HepG2 (cell line): ENCODE results near the gene EGFR. TPM values are rescaled to one million over a fixed set of nuclear protein-coding genes. Genes with fewer than 3 reads are reported as not detected.

Experiments used
- ATAC-seq: fragments of 200-7000 bp; cut with Tn5 transposase; 3 replicates; pipeline ENCODE4 v1.9.1; 2020; ENCODE audit warnings: mild to moderate bottlenecking, moderate library complexity
- BruUV-seq: library from RNA; stranded (reverse); fragments of 400-500 nt; replicated peaks from 2 replicates; lab custom pipeline; 2021; lab: Mats Ljungman, UMichigan
- CTCF ChIA-PET: fragments of 300-600 bp; formaldehyde crosslinking; extraction: SDS; loops from one replicate; lab custom pipeline; 2021; ENCODE audit warnings: low total read pairs, inconsistent platforms, low intra/inter-chr PET ratio; lab: Yijun Ruan, JAX
- POLR2A ChIA-PET: fragments of 350-600 bp; sonication (Branson Sonifier 250); formaldehyde crosslinking; loops from one replicate; lab custom pipeline; 2020; ENCODE audit warnings: antibody characterized with exemption, inconsistent platforms; lab: Yijun Ruan, JAX
- DNase-seq: peaks from one replicate; pipeline ENCODE4 v3.0.0-alpha.2; 2015; ENCODE audit warnings: low spot score
- FAIRE-seq: peaks from 3 replicates; lab custom pipeline; 2011; peaks lifted over from hg19 to GRCh38; lab: Jason Lieb, UNC
- H2AFZ ChIP-seq: one replicate; pipeline ENCODE4 v1.6.1; 2011; ENCODE audit warnings: low read length, inconsistent platforms
- H3K27ac ChIP-seq: fragments of 300-600 bp; 3 replicates; pipeline ENCODE4 v1.8.0; 2011; ENCODE audit warnings: mixed run types, mild to moderate bottlenecking, mixed read lengths, low read length, inconsistent platforms; ENCODE audit not compliant: insufficient read depth; ENCODE audit errors: extremely low read length
- H3K27me3 ChIP-seq, 2 experiments: fragments of 200-600 bp in 1 of 2; 2 replicates in 1 of 2; 3 replicates in 1 of 2; pipeline versions ENCODE4 v1.6.0 to v1.8.0; 2011; ENCODE audit warnings: low read length in 2 of 2, mild to moderate bottlenecking in 2 of 2, moderate library complexity in 2 of 2, inconsistent platforms in 1 of 2; ENCODE audit not compliant: insufficient read depth in 2 of 2, control insufficient read depth in 1 of 2
- H3K36me3 ChIP-seq, 2 experiments: fragments of 200-600 bp in 1 of 2; replicated peaks in 1 of 2; 2 replicates in 1 of 2; 3 replicates in 1 of 2; pipeline versions ENCODE4 v1.5.1 to v1.8.0; 2011; ENCODE audit warnings: low read length in 2 of 2, inconsistent platforms in 1 of 2; ENCODE audit not compliant: insufficient read depth in 2 of 2, control insufficient read depth in 1 of 2
- H3K4me1 ChIP-seq: 2 replicates; pipeline ENCODE4 v1.5.1; 2012; ENCODE audit warnings: low read length, inconsistent platforms; ENCODE audit not compliant: insufficient read depth
- H3K4me2 ChIP-seq: 2 replicates; pipeline ENCODE4 v1.6.0; 2011; ENCODE audit warnings: low read depth, low read length, inconsistent platforms
- H3K4me3 ChIP-seq, 3 experiments: fragments of 200-600 bp in 1 of 3; sonication (generic), shearing (Covaris generic) in 1 of 3; replicated peaks in 1 of 3; 2 replicates each; pipeline ENCODE4 v1.5.1; 2011 to 2016; ENCODE audit warnings: low read length in 3 of 3, inconsistent platforms in 2 of 3, low read depth in 2 of 3, mild to moderate bottlenecking in 2 of 3, control low read depth in 1 of 3, mixed read lengths in 1 of 3; ENCODE audit not compliant: insufficient read depth in 1 of 3
- H3K79me2 ChIP-seq: one replicate; pipeline ENCODE4 v1.6.1; 2011; ENCODE audit warnings: low read length, inconsistent platforms; ENCODE audit not compliant: insufficient read depth
- H3K9ac ChIP-seq: 2 replicates; pipeline ENCODE4 v1.6.0; 2011; ENCODE audit warnings: mild to moderate bottlenecking, low read depth, low read length, inconsistent platforms; ENCODE audit not compliant: insufficient read depth
- H3K9me3 ChIP-seq: 2 replicates; pipeline ENCODE4 v1.5.1; 2012; ENCODE audit warnings: mild to moderate bottlenecking, low read length
- H4K20me1 ChIP-seq: 2 replicates; pipeline ENCODE4 v1.6.0; 2011; ENCODE audit warnings: inconsistent platforms, mild to moderate bottlenecking, low read length, moderate library complexity; ENCODE audit not compliant: insufficient read depth
- BCL3 ChIP-seq: sonication (generic); formaldehyde crosslinking; IDR thresholded peaks from 2 replicates; pipeline ENCODE4 v1.5.1; 2020; ENCODE audit warnings: mild to moderate bottlenecking, missing genetic modification reagents, moderate library complexity
- DNMT1 ChIP-seq: sonication (generic); formaldehyde crosslinking; IDR thresholded peaks from 2 replicates; pipeline ENCODE4 v1.5.1; 2020; ENCODE audit warnings: mild to moderate bottlenecking, missing genetic modification reagents
- GABPB1 ChIP-seq: IDR thresholded peaks from 2 replicates; pipeline ENCODE4 v1.6.1; 2016; ENCODE audit warnings: mild to moderate bottlenecking, missing genetic modification reagents, moderate library complexity, missing compliant biosample characterization
- GATAD2A ChIP-seq: IDR thresholded peaks from 2 replicates; pipeline ENCODE4 v1.6.1; 2016
- HOXA3 ChIP-seq: sonication (generic); formaldehyde crosslinking; IDR thresholded peaks from 2 replicates; pipeline ENCODE4 v1.5.0; 2020; ENCODE audit warnings: missing genetic modification reagents
- KMT2B ChIP-seq: IDR thresholded peaks from 2 replicates; pipeline ENCODE4 v1.6.1; 2016; ENCODE audit warnings: missing genetic modification reagents, missing compliant biosample characterization
- MAFK ChIP-seq, 2 experiments: IDR thresholded peaks in 1 of 2; conservative IDR thresholded peaks in 1 of 2; 2 replicates each; pipeline ENCODE4 v1.6.1; 2011; ENCODE audit warnings: improper control_type of control experiment in 2 of 2, low read length in 2 of 2
- NBN ChIP-seq: fragments of 450-650 bp; conservative IDR thresholded peaks from 2 replicates; pipeline ENCODE4 v1.6.1; 2017
- RNF2 ChIP-seq: fragments of 450-650 bp; conservative IDR thresholded peaks from 2 replicates; pipeline ENCODE4 v1.6.1; 2016; ENCODE audit warnings: low read depth
- SCMH1 ChIP-seq: sonication (generic); formaldehyde crosslinking; IDR thresholded peaks from 2 replicates; pipeline ENCODE4 v1.9.0; 2021; ENCODE audit warnings: missing genetic modification reagents, mild to moderate bottlenecking, borderline replicate concordance
- SNAPC2 ChIP-seq: sonication (generic); formaldehyde crosslinking; IDR thresholded peaks from 2 replicates; pipeline ENCODE4 v1.8.1; 2022; ENCODE audit warnings: mild to moderate bottlenecking, missing genetic modification reagents
- STAT5B ChIP-seq: sonication (generic); formaldehyde crosslinking; IDR thresholded peaks from 2 replicates; pipeline ENCODE4 v1.4.0; 2020; ENCODE audit warnings: missing genetic modification reagents
- TBL1XR1 ChIP-seq: fragments of 150-350 bp; IDR thresholded peaks from 2 replicates; pipeline ENCODE4 v1.6.1; 2014; ENCODE audit warnings: borderline replicate concordance, low read length; ENCODE audit not compliant: partially characterized antibody
- ZNF12 ChIP-seq: sonication (generic); formaldehyde crosslinking; IDR thresholded peaks from 2 replicates; pipeline ENCODE4 v1.5.0; 2020; ENCODE audit warnings: missing genetic modification reagents
- ZNF234 ChIP-seq: sonication (generic); formaldehyde crosslinking; conservative IDR thresholded peaks from 2 replicates; pipeline ENCODE4 v1.5.1; 2020; ENCODE audit warnings: mild to moderate bottlenecking, missing genetic modification reagents
- ZNF274 ChIP-seq: sonication (generic); formaldehyde crosslinking; IDR thresholded peaks from 2 replicates; pipeline ENCODE4 v1.5.1; 2020; ENCODE audit warnings: mild to moderate bottlenecking, missing genetic modification reagents
- ZNF296 ChIP-seq: sonication (generic); formaldehyde crosslinking; conservative IDR thresholded peaks from 2 replicates; pipeline ENCODE4 v1.5.0; 2020; ENCODE audit warnings: mild to moderate bottlenecking, missing genetic modification reagents
- ZNF3 ChIP-seq: IDR thresholded peaks from 2 replicates; pipeline ENCODE4 v1.7.0; 2017; ENCODE audit warnings: inconsistent platforms
- ZNF460 ChIP-seq: sonication (generic); formaldehyde crosslinking; IDR thresholded peaks from 2 replicates; pipeline ENCODE4 v1.5.1; 2020; ENCODE audit warnings: missing genetic modification reagents, mild to moderate bottlenecking, borderline replicate concordance
- ZNF703 ChIP-seq: sonication (generic); formaldehyde crosslinking; IDR thresholded peaks from 2 replicates; pipeline ENCODE4 v1.5.1; 2020; ENCODE audit warnings: missing genetic modification reagents, mild to moderate bottlenecking, moderate library complexity, borderline replicate concordance
- ZNF724P ChIP-seq: sonication (generic); formaldehyde crosslinking; IDR thresholded peaks from 2 replicates; pipeline ENCODE4 v1.8.0; 2022; ENCODE audit warnings: missing genetic modification reagents, borderline replicate concordance
- ZNF816 ChIP-seq: sonication (generic); formaldehyde crosslinking; IDR thresholded peaks from 2 replicates; pipeline ENCODE4 v1.8.0; 2022; ENCODE audit warnings: missing genetic modification reagents, mild to moderate bottlenecking, borderline replicate concordance
- WGBS: methylation state at CpG from one replicate; pipeline ENCODE4 v1.1.6; 2017; ENCODE audit warnings: low lambda C conversion rate; 5-methylcytosine and 5-hydroxymethylcytosine counted together
- in situ Hi-C: cut with HindIII; loops from 2 replicates; pipeline ENCODE4 v1.10.0; 2017; ENCODE audit warnings: low pct_unique_long_range_greater_than_20kb; ENCODE audit not compliant: extremely low pct_ligation_motif_present
- intact Hi-C: fragments of 100-400 bp; cut with micrococcal nuclease; formaldehyde crosslinking; loops from one replicate; pipeline ENCODE4 v1.10.0; 2022; ENCODE audit not compliant: unreplicated experiment
- polyA plus RNA-seq, 8 experiments: library from polyadenylated mRNA; depleted of rRNA in 3 of 8; stranded (reverse) in 7 of 8; unstranded in 1 of 8; fragments of >200 nt; fragmentation: Illumina TruSeq in 4 of 8; extraction: Trizol in 4 of 8; gene quantifications; 2 replicates each; pipeline versions ENCODE4 v1.2.1 to v1.2.3, GENCODE V29; 2011 to 2016; ENCODE audit warnings: low read depth in 4 of 8, missing spikeins in 1 of 8, mixed read lengths in 1 of 8; ENCODE audit not compliant: insufficient read depth in 1 of 8
- total RNA-seq, 5 experiments: library from RNA; depleted of rRNA; stranded (reverse); fragments of >200 nt; fragmentation: Illumina TruSeq; extraction: Trizol; gene quantifications; 2 replicates each; pipeline ENCODE4 v1.2.3, GENCODE V29; 2016; ENCODE audit warnings: low read depth in 1 of 5
- TF ChIP-seq, protein P1 (sequence below), 2 experiments: sonication (generic) in 1 of 2; formaldehyde crosslinking in 1 of 2; IDR thresholded peaks; 2 replicates each; pipeline versions ENCODE4 v1.5.1 to v1.6.1; 2011 to 2020; ENCODE audit warnings: borderline replicate concordance in 1 of 2, low read depth in 1 of 2, low read length in 1 of 2, mild to moderate bottlenecking in 1 of 2, missing genetic modification reagents in 1 of 2, moderate library complexity in 1 of 2
- TF ChIP-seq, protein P2 (sequence below): sonication (generic); formaldehyde crosslinking; IDR thresholded peaks from 2 replicates; pipeline ENCODE4 v1.8.1; 2023; ENCODE audit warnings: mild to moderate bottlenecking, missing genetic modification reagents, borderline replicate concordance

EGFR gene
- total and polyA plus RNA-seq, 2 of the 13 experiments (the other 11 are each of a cell fraction or from before 2014, with no cell fraction given) = 7.0 to 10.0 TPM

DNA sequence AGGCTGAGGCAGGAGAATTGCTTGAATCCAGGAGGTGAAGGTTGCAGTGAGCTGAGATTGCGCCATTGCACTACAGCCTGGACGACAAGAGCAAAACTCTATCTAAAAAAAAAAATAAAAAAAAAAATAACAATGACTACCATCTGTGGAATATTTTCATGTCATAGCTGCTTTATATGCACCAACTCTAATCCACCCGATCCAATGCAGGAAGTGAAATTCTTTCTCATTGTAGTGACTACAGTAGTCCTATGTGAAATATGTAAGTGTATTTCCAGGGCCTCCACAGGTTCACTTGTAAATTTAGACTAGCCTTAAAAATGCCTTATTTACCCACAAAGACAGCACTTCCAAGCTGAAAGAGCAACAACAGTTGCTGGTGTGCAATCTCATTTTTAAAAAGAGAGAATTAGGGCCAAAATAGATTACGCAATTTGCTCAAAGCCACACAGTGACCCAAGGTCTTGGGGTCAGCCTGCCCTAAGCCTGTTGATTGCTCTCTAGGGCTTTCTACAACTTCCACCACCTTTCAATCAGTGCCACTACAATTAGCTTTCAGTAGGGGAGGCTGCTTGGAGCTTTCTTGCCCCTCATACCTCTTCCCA, 25.8 kb upstream of the EGFR start:
- Histone ChIP-seq H3K27ac (no peak overlapping the region), H3K79me2 (no peaks in the 10 kb centered on the region), H3K27me3 (no peaks in the 10 kb centered on the region), H3K36me3 (no peaks in the 10 kb centered on the region), H2AFZ (no peak overlapping the region), H3K4me2 (peak overlapping the region; percentile 21; the same call in 1 of the 2 replicates), H3K9ac (no peak overlapping the region), H3K9me3 (no peaks in the 10 kb centered on the region), H4K20me1 (no peaks in the 10 kb centered on the region), H3K4me1 (peaks cover 38% of the 10 kb centered on the region), H3K4me3 (no peak overlapping the region)
- no TSS peak for BruUV-seq
- intact Hi-C loops = no loop called here
- 44% methylated on average over 4 of the region's 4 CpGs for WGBS
- in situ Hi-C loops = no loop called here
- CTCF ChIA-PET = no interaction called here
- POLR2A ChIA-PET = interaction anchor here (1.1 kb wide), 1 partner anchor 11 kb away, joined by 3 read pairs; no protein-coding TSS in a partner anchor
- ATAC-seq = peak; percentile 47; the same call in 2 of the 3 replicates
- no peak for DNase-seq
- no peak for FAIRE-seq
- TF ChIP-seq ZNF274 (CRISPR knock-in tag) = no peak
- no peak for TF ChIP-seq ZNF234 (CRISPR knock-in tag)
- no peak for TF ChIP-seq ZNF12 (CRISPR knock-in tag)
- TF ChIP-seq GABPB1 (CRISPR knock-in tag) = no peak
- TF ChIP-seq SNAPC2 = no peak
- TF ChIP-seq HOXA3 = no peak
- no peak for TF ChIP-seq ZNF460 (CRISPR knock-in tag)
- TF ChIP-seq STAT5B (CRISPR knock-in tag) = no peak
- no peak for TF ChIP-seq ZNF703
- no peak for TF ChIP-seq TBL1XR1
- TF ChIP-seq GATAD2A = peak; percentile 61
- no peak for TF ChIP-seq BCL3 (CRISPR knock-in tag)
- no peak for TF ChIP-seq KMT2B (CRISPR knock-in tag)
- TF ChIP-seq ZNF3 (CRISPR knock-in tag) = no peak
- TF ChIP-seq ZNF296 (CRISPR knock-in tag) = no peak
- no peak for TF ChIP-seq RNF2
- TF ChIP-seq DNMT1 (CRISPR knock-in tag) = no peak
- TF ChIP-seq ZNF724P (CRISPR knock-in tag) = no peak
- TF ChIP-seq NBN = no peak
- TF ChIP-seq ZNF816 (CRISPR knock-in tag) = no peak
- TF ChIP-seq, protein P1, sequence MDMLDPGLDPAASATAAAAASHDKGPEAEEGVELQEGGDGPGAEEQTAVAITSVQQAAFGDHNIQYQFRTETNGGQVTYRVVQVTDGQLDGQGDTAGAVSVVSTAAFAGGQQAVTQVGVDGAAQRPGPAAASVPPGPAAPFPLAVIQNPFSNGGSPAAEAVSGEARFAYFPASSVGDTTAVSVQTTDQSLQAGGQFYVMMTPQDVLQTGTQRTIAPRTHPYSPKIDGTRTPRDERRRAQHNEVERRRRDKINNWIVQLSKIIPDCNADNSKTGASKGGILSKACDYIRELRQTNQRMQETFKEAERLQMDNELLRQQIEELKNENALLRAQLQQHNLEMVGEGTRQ (IDR thresholded peaks at IDR 0.05; ENCODE audit: low read depth, low read length) = no peak
- TF ChIP-seq, protein P1 (CRISPR knock-in tag; IDR thresholded peaks at IDR 0.05; ENCODE audit: borderline replicate concordance) = no peak
- TF ChIP-seq, protein P2, sequence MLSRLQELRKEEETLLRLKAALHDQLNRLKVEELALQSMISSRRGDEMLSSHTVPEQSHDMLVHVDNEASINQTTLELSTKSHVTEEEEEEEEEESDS (CRISPR knock-in tag) = no peak
- TF ChIP-seq MAFK (conservative IDR thresholded peaks at IDR 0.05 in 1 of 2, IDR thresholded peaks at IDR 0.05 in 1 of 2; ENCODE audit: low read length in 2 of 2) = no peak
- no peak for TF ChIP-seq SCMH1
